Stimulated activated naive CD4-positive, alpha-beta T cell (primary cell): ENCODE measurements around the gene RNU4-1.

Source experiments
- DNase-seq, 6 experiments: peaks; one replicate each; lab custom pipeline; 2025; lab: John Stamatoyannopoulos, UW

The RNU4-1 gene

GRCh38 chr12:120290609-120291305 lies 2.3 kb downstream of the RNU4-1 start:
- DNase-seq = peak in 2 of 6 experiments; percentile 17 to 27

- no peak for DNase-seq
These were observed 5.5 kb downstream of the RNU4-1 start for GRCh38 chr12:120287491-120287890.

GRCh38 chr12:120286768-120287490 lies 6.1 kb downstream of the RNU4-1 start:
- DNase-seq = no peak

- DNase-seq = no peak
These were observed 8.7 kb downstream of the RNU4-1 start for GRCh38 chr12:120284381-120284780.

GRCh38 chr12:120283318-120283717 lies 9.7 kb downstream of the RNU4-1 start:
- DNase-seq = no peak

GRCh38 chr12:120278137-120279069 lies 14.6 kb downstream of the RNU4-1 start:
- DNase-seq = no peak

- no peak for DNase-seq
These were observed 16.3 kb downstream of the RNU4-1 start for GRCh38 chr12:120276734-120277133.

- DNase-seq = no peak
These were observed 25.3 kb downstream of the RNU4-1 start for GRCh38 chr12:120267736-120268135.

GRCh38 chr12:120266180-120266870 lies 26.7 kb downstream of the RNU4-1 start:
- no peak for DNase-seq

GRCh38 chr12:120265473-120266179 lies 27.4 kb downstream of the RNU4-1 start, which contains the start of gene PXN:
PXN (minus strand) TSS chr12:120265730; CDS start chr12:120265629, 101 bp downstream.
- DNase-seq = peak; percentile 82 to 92 (median 90)

- DNase-seq = peak in 2 of 6 experiments; percentile 13 to 45
These were observed 28.0 kb downstream of the RNU4-1 start for GRCh38 chr12:120264904-120265472.

- peak in 2 of 6 experiments; percentile 31 to 45 for DNase-seq
These were observed 28.7 kb downstream of the RNU4-1 start for GRCh38 chr12:120264086-120264903.

- no peak for DNase-seq
These were observed 29.3 kb downstream of the RNU4-1 start for GRCh38 chr12:120263748-120264085.

- no peak for DNase-seq
These were observed 29.9 kb downstream of the RNU4-1 start for GRCh38 chr12:120262852-120263747.

GRCh38 chr12:120261951-120262851 lies 30.8 kb downstream of the RNU4-1 start:
- DNase-seq = peak in 1 of 6 experiments; percentile 43

- DNase-seq = no peak
These were observed 32.4 kb downstream of the RNU4-1 start for GRCh38 chr12:120260607-120261006.

- no peak for DNase-seq
These were observed 33.4 kb downstream of the RNU4-1 start for GRCh38 chr12:120259418-120260202.
